Neural progenitor cell (in vitro differentiated cells): ENCODE measurements around the gene MYO18B. TPM values are rescaled to one million over a fixed set of nuclear protein-coding genes. Genes with fewer than 3 reads are reported as not detected.

Experiments used
- DNase-seq: peaks from one replicate; pipeline ENCODE4 v3.0.0-alpha.2; 2016; ENCODE audit warnings: low spot score
- H2AFZ ChIP-seq: fragments of 200-600 bp; sonication (generic); replicated peaks from 2 replicates; pipeline ENCODE4 v1.6.1; 2016; ENCODE audit warnings: antibody characterized with exemption
- H3F3A ChIP-seq: fragments of 200-600 bp; sonication (generic); 2 replicates; pipeline ENCODE4 v1.6.1; 2016; ENCODE audit warnings: antibody characterized with exemption, low read depth
- H3K27ac ChIP-seq: fragments of 200-600 bp; sonication (generic); 2 replicates; pipeline ENCODE4 v1.5.1; 2016; ENCODE audit warnings: mild to moderate bottlenecking
- H3K27me3 ChIP-seq: fragments of 200-600 bp; sonication (generic); 2 replicates; pipeline ENCODE4 v1.6.1; 2016; ENCODE audit warnings: mild to moderate bottlenecking, moderate library complexity
- H3K36me3 ChIP-seq: fragments of 200-600 bp; sonication (generic); 2 replicates; pipeline ENCODE4 v1.5.1; 2016
- H3K4me1 ChIP-seq: fragments of 200-600 bp; sonication (generic); 2 replicates; pipeline ENCODE4 v1.6.1; 2016; ENCODE audit warnings: mixed run types
- H3K4me2 ChIP-seq: fragments of 200-600 bp; sonication (generic); 2 replicates; pipeline ENCODE4 v1.6.1; 2016
- H3K4me3 ChIP-seq: fragments of 200-600 bp; sonication (generic); 2 replicates; pipeline ENCODE4 v1.5.1; 2016
- H3K79me2 ChIP-seq: fragments of 200-600 bp; sonication (generic); 2 replicates; pipeline ENCODE4 v1.6.1; 2016; ENCODE audit warnings: low read depth
- H3K9ac ChIP-seq: fragments of 200-600 bp; sonication (generic); 2 replicates; pipeline ENCODE4 v1.6.1; 2016
- H3K9me3 ChIP-seq: fragments of 200-600 bp; sonication (generic); 2 replicates; pipeline ENCODE4 v1.5.1; 2016; ENCODE audit warnings: low read depth
- H4K20me1 ChIP-seq: fragments of 200-600 bp; sonication (generic); 2 replicates; pipeline ENCODE4 v1.6.1; 2016; ENCODE audit warnings: low read depth
- H3K27ac Mint-ChIP-seq: 3 replicates; pipeline ENCODE4 v1.8.0; 2021; ENCODE audit warnings: mixed read lengths
- H3K27me3 Mint-ChIP-seq: 2 replicates; pipeline ENCODE4 v1.8.0; 2022; ENCODE audit warnings: low read depth, mild to moderate bottlenecking, inconsistent platforms, moderate library complexity, mixed read lengths; ENCODE audit not compliant: insufficient read depth
- H3K36me3 Mint-ChIP-seq: 3 replicates; pipeline ENCODE4 v1.8.0; 2021; ENCODE audit warnings: mixed read lengths
- H3K4me1 Mint-ChIP-seq: 3 replicates; pipeline ENCODE4 v1.8.0; 2021; ENCODE audit warnings: mixed read lengths
- H3K4me3 Mint-ChIP-seq: 3 replicates; pipeline ENCODE4 v1.8.0; 2021; ENCODE audit warnings: mild to moderate bottlenecking, moderate library complexity, mixed read lengths
- H3K9me3 Mint-ChIP-seq: 3 replicates; pipeline ENCODE4 v1.8.0; 2020; ENCODE audit warnings: mixed read lengths
- CTCF ChIP-seq: fragments of 200-600 bp; sonication (generic); IDR thresholded peaks from 2 replicates; pipeline ENCODE4 v1.5.1; 2017; ENCODE audit warnings: antibody characterized with exemption, mild to moderate bottlenecking
- EZH2 ChIP-seq: fragments of 200-600 bp; sonication (generic); IDR thresholded peaks from 2 replicates; pipeline ENCODE4 v1.6.1; 2017; ENCODE audit warnings: antibody characterized with exemption, mild to moderate bottlenecking, moderate library complexity
- EZH2phosphoT487 ChIP-seq: fragments of 200-600 bp; sonication (generic); IDR thresholded peaks from 2 replicates; pipeline ENCODE4 v1.6.1; 2017; ENCODE audit warnings: antibody characterized with exemption
- total RNA-seq: library from RNA; depleted of rRNA; stranded (reverse); fragments of >200 nt; gene quantifications from 2 replicates; pipeline ENCODE4 v1.2.3, GENCODE V29; 2015; ENCODE audit warnings: low replicate concordance

The MYO18B gene
- total RNA-seq, 1 donor from 2014 or later, result not detected

GRCh38 chr22:26004477-26004876, 262.5 kb downstream of the MYO18B start:
- Histone ChIP-seq H3K4me2 (no peak overlapping the region), H3K4me3 (no peak overlapping the region), H3K9ac (no peak overlapping the region), H3K36me3 (no peaks in the 10 kb centered on the region), H3K4me1 (peaks cover 5% of the 10 kb centered on the region), H3K9me3 (no peaks in the 10 kb centered on the region), H2AFZ (no peak overlapping the region), H3K27ac (no peak overlapping the region), H3K27me3 (peaks cover 6% of the 10 kb centered on the region), H3K79me2 (no peaks in the 10 kb centered on the region), H3F3A (no peaks in the 10 kb centered on the region), H4K20me1 (no peaks in the 10 kb centered on the region)
- no peak overlapping the region for H3K27ac Mint-ChIP-seq
- H3K9me3 Mint-ChIP-seq, result no peaks in the 10 kb centered on the region
- no peaks in the 10 kb centered on the region for H3K36me3 Mint-ChIP-seq
- DNase-seq, result no peak
- no peak overlapping the region for H3K4me3 Mint-ChIP-seq
- H3K4me1 Mint-ChIP-seq, result no peaks in the 10 kb centered on the region
- H3K27me3 Mint-ChIP-seq, result peaks cover 9% of the 10 kb centered on the region
- no peak for TF ChIP-seq EZH2
- no peak for TF ChIP-seq CTCF
- no peak for TF ChIP-seq EZH2phosphoT487

DNA sequence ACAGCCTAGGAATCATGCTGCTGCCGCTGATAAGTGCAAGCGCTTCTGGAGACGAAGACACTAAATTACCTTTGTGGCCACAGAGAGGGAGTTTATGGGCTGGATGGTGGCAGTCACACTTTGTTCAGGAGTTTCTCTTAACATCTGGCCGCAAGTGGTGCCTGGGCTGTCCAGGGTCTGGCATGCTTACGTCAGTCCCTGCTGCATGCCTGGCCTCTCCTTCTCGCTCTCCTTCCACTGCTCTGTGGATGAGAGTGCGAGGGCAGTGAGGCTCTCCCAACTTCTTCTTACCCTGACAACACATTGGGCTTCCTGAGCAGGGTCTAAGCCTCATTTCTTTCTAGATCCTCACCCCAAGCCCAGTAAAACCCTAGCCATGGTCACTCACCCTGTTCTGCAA, 266.6 kb downstream of the MYO18B start:
- no peak for TF ChIP-seq EZH2
- TF ChIP-seq EZH2phosphoT487, result no peak
- no peak for TF ChIP-seq CTCF
- no peaks in the 10 kb centered on the region for H3F3A ChIP-seq
- no peaks in the 10 kb centered on the region for H3K79me2 ChIP-seq
- Mint-ChIP-seq H3K27me3 (peaks cover 3% of the 10 kb centered on the region), H3K36me3 (no peaks in the 10 kb centered on the region), H3K27ac (no peak overlapping the region), H3K4me1 (no peaks in the 10 kb centered on the region), H3K9me3 (no peaks in the 10 kb centered on the region), H3K4me3 (no peak overlapping the region)
- no peak overlapping the region for H3K27ac ChIP-seq
- H3K9me3 ChIP-seq, result no peaks in the 10 kb centered on the region
- H3K36me3 ChIP-seq, result no peaks in the 10 kb centered on the region
- H3K4me2 ChIP-seq, result no peak overlapping the region
- peaks cover 5% of the 10 kb centered on the region for H3K4me1 ChIP-seq
- H4K20me1 ChIP-seq, result no peaks in the 10 kb centered on the region
- DNase-seq, result no peak
- H3K9ac ChIP-seq, result no peak overlapping the region
- no peak overlapping the region for H3K4me3 ChIP-seq
- no peak overlapping the region for H2AFZ ChIP-seq
- H3K27me3 ChIP-seq, result peaks cover 6% of the 10 kb centered on the region

GRCh38 chr22:26016916-26017315, 274.9 kb downstream of the MYO18B start:
- H3F3A ChIP-seq, result no peaks in the 10 kb centered on the region
- H3K36me3 ChIP-seq, result no peaks in the 10 kb centered on the region
- H3K27ac Mint-ChIP-seq, result no peak overlapping the region

More at GRCh38 chr22:26016916-26017315, 274.9 kb downstream of the MYO18B start:
- H4K20me1 ChIP-seq, result no peaks in the 10 kb centered on the region
- DNase-seq, result no peak
- no peaks in the 10 kb centered on the region for H3K27me3 ChIP-seq
- Mint-ChIP-seq H3K4me3 (no peak overlapping the region), H3K36me3 (no peaks in the 10 kb centered on the region), H3K9me3 (no peaks in the 10 kb centered on the region), H3K27me3 (no peaks in the 10 kb centered on the region), H3K4me1 (no peaks in the 10 kb centered on the region)
- no peak overlapping the region for H3K27ac ChIP-seq
- H3K4me2 ChIP-seq, result no peak overlapping the region
- no peaks in the 10 kb centered on the region for H3K79me2 ChIP-seq
- H3K9me3 ChIP-seq, result no peaks in the 10 kb centered on the region
- TF ChIP-seq EZH2, result no peak
- no peak for TF ChIP-seq EZH2phosphoT487
- TF ChIP-seq CTCF, result no peak
- H3K4me3 ChIP-seq, result no peak overlapping the region
- H2AFZ ChIP-seq, result no peak overlapping the region
- no peaks in the 10 kb centered on the region for H3K4me1 ChIP-seq
- no peak overlapping the region for H3K9ac ChIP-seq
